ENCODE measurements around the gene UVSSA. TPM values are rescaled to one million over a fixed set of nuclear protein-coding genes. Genes with fewer than 3 reads are reported as not detected.
"Not testable (repeated sequence)": the region's sequence is repeated elsewhere in the genome, so short reads cannot be mapped to it uniquely, and the experiment has no call there.

The UVSSA gene
- total and polyA plus RNA-seq, 2 donors (not counting 1 experiment from before 2014, with no cell fraction given): 4.6 to 7.6 TPM

DNA sequence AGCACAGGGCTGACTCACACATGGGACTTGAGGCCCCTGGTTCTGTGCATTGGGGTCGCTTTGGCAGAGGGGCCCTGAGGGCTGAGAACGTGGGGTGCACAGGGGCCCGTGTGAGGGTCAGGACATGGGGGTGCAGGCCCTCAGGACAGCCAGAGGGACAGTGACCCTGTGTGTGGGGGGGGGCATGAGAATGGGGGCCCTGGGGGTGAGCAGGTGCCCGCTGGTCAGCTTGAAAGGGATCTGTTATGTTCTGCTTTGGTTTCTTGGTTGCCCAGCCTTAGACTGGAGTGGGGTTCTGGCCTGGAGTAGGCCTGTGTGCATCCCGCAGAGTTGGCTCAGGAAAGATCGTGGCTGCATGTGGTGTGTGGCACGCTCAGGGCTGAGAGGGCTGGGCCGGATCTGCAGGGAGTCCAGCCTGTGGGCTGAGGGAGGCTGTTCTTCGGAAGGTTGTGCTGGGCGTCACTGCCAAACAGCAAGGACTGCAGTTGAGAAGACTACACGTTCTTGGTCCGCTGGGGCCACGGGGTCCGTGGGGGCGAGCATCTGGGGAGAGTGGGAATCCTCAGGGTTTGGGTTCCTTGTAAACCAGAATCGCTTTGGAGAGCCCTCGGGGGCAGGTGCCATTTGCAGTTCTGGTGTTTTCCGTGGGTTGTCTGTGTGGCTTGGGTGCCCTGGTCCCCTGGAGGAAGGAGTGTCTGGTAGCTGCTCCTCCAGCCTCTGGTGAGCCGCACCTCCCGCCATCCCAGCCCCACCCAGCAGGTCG is 15.2 kb upstream of the UVSSA start:
- Histone ChIP-seq H3K27me3 (ENCODE audit: control insufficient read depth, insufficient read depth, low read length) (no peaks in the 10 kb centered on the region), H2AFZ (ENCODE audit: low read length) (no peak overlapping the region), H4K20me1 (ENCODE audit: control insufficient read depth, extremely low read depth, insufficient read depth, low read length) (no peaks in the 10 kb centered on the region), H3K79me2 (ENCODE audit: control insufficient read depth, insufficient read depth, low read length) (peaks cover 6% of the 10 kb centered on the region), H3K27ac (ENCODE audit: insufficient read depth, low read length) (no peak overlapping the region), H3K9me3 (ENCODE audit: control insufficient read depth, insufficient read depth, low read depth, low read length) (no peaks in the 10 kb centered on the region), H3K4me2 (ENCODE audit: extremely low read depth, insufficient read depth, low read length) (no peak overlapping the region), H3K36me3 (ENCODE audit: control insufficient read depth, insufficient read depth, low read length) (peaks cover 27% of the 10 kb centered on the region), H3K4me1 (ENCODE audit: control insufficient read depth, extremely low read depth, insufficient read depth, low read length) (no peaks in the 10 kb centered on the region), H3K9ac (ENCODE audit: insufficient read depth, low read length) (no peak overlapping the region), H3K4me3 (replicated peaks in 1 of 4; ENCODE audit: control extremely low read depth in 1 of 4, insufficient read depth in 1 of 4, low read depth in 3 of 4, low read length in 4 of 4) (no peak overlapping the region)
- DNase-seq (ENCODE audit: low read depth in 2 of 2): no peak
- TF ChIP-seq, protein P1, sequence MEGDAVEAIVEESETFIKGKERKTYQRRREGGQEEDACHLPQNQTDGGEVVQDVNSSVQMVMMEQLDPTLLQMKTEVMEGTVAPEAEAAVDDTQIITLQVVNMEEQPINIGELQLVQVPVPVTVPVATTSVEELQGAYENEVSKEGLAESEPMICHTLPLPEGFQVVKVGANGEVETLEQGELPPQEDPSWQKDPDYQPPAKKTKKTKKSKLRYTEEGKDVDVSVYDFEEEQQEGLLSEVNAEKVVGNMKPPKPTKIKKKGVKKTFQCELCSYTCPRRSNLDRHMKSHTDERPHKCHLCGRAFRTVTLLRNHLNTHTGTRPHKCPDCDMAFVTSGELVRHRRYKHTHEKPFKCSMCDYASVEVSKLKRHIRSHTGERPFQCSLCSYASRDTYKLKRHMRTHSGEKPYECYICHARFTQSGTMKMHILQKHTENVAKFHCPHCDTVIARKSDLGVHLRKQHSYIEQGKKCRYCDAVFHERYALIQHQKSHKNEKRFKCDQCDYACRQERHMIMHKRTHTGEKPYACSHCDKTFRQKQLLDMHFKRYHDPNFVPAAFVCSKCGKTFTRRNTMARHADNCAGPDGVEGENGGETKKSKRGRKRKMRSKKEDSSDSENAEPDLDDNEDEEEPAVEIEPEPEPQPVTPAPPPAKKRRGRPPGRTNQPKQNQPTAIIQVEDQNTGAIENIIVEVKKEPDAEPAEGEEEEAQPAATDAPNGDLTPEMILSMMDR (conservative IDR thresholded peaks at IDR 0.05 in 1 of 2, IDR thresholded peaks at IDR 0.05 in 1 of 2; ENCODE audit: low read depth in 1 of 2, low read length in 2 of 2): no peak
- TF ChIP-seq EZH2 (IDR thresholded peaks at IDR 0.05; ENCODE audit: low read length, missing control alignments): no peak

DNA sequence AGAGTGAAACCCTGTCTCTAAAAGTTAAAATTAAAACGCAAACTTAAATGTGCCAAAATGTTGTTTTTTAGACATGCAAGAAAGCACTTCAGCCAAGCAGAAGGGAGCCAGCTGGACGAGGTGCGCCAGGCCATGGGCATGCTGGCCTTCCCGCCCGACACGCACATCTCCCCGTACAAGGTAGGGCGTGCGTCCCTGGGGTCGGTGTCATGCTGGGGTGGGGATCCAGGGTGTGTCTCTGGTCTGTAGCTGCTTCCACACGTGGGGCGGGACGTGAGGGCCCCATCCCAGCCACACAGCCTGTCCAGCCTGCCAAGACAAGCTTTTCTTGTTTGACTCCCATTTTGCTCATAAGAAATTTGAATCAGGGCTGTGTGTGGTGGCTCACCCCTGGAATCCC is 14.3 kb upstream of the UVSSA start:
- no peaks in the 10 kb centered on the region for H3K9me3 ChIP-seq (ENCODE audit: control insufficient read depth, insufficient read depth, low read depth, low read length)
- no peaks in the 10 kb centered on the region for H3K27me3 ChIP-seq (ENCODE audit: control insufficient read depth, insufficient read depth, low read length)
- no peak overlapping the region for H3K9ac ChIP-seq (ENCODE audit: insufficient read depth, low read length)
- no peak overlapping the region for H3K4me3 ChIP-seq (replicated peaks in 1 of 4; ENCODE audit: control extremely low read depth in 1 of 4, insufficient read depth in 1 of 4, low read depth in 3 of 4, low read length in 4 of 4)
- H3K79me2 ChIP-seq (ENCODE audit: control insufficient read depth, insufficient read depth, low read length): peaks cover 6% of the 10 kb centered on the region
- no peaks in the 10 kb centered on the region for H4K20me1 ChIP-seq (ENCODE audit: control insufficient read depth, extremely low read depth, insufficient read depth, low read length)
- H2AFZ ChIP-seq (ENCODE audit: low read length): no peak overlapping the region
- H3K4me2 ChIP-seq (ENCODE audit: extremely low read depth, insufficient read depth, low read length): no peak overlapping the region
- no peak overlapping the region for H3K27ac ChIP-seq (ENCODE audit: insufficient read depth, low read length)
- no peak for TF ChIP-seq EZH2 (IDR thresholded peaks at IDR 0.05; ENCODE audit: low read length, missing control alignments)
- TF ChIP-seq, protein P1 (conservative IDR thresholded peaks at IDR 0.05 in 1 of 2, IDR thresholded peaks at IDR 0.05 in 1 of 2; ENCODE audit: low read depth in 1 of 2, low read length in 2 of 2): no peak
- peaks cover 33% of the 10 kb centered on the region for H3K36me3 ChIP-seq (ENCODE audit: control insufficient read depth, insufficient read depth, low read length)
- DNase-seq (ENCODE audit: low read depth in 2 of 2): no peak
- H3K4me1 ChIP-seq (ENCODE audit: control insufficient read depth, extremely low read depth, insufficient read depth, low read length): no peaks in the 10 kb centered on the region

DNA sequence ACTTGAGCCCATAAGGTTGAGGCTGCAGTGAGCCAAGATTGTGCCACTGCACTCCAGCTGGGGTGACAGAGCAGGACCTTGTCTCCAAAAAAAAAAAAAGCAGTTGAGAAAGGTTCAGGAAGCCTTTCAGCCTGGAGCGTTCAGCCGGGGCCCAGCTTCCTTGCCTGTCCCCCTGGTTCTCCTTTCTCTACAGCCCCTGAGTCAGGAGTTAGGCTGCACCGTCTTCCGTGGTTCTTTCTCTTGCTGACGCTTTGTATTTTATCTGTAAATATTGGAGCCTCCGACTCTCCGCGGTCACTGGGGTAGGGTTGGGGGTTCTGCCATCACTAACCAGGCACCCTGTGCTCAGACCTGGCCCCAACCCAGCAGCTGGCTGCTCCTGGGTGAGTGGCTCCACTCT is 13.8 kb upstream of the UVSSA start:
- Histone ChIP-seq H3K9me3 (ENCODE audit: control insufficient read depth, insufficient read depth, low read depth, low read length) (no peaks in the 10 kb centered on the region), H3K36me3 (ENCODE audit: control insufficient read depth, insufficient read depth, low read length) (peaks cover 33% of the 10 kb centered on the region), H3K4me1 (ENCODE audit: control insufficient read depth, extremely low read depth, insufficient read depth, low read length) (no peaks in the 10 kb centered on the region), H4K20me1 (ENCODE audit: control insufficient read depth, extremely low read depth, insufficient read depth, low read length) (no peaks in the 10 kb centered on the region), H3K4me2 (ENCODE audit: extremely low read depth, insufficient read depth, low read length) (no peak overlapping the region), H3K4me3 (replicated peaks in 1 of 4; ENCODE audit: control extremely low read depth in 1 of 4, insufficient read depth in 1 of 4, low read depth in 3 of 4, low read length in 4 of 4) (no peak overlapping the region), H3K27me3 (ENCODE audit: control insufficient read depth, insufficient read depth, low read length) (no peaks in the 10 kb centered on the region), H2AFZ (ENCODE audit: low read length) (no peak overlapping the region), H3K79me2 (ENCODE audit: control insufficient read depth, insufficient read depth, low read length) (peaks cover 5% of the 10 kb centered on the region), H3K9ac (ENCODE audit: insufficient read depth, low read length) (no peak overlapping the region), H3K27ac (ENCODE audit: insufficient read depth, low read length) (no peak overlapping the region)
- TF ChIP-seq, protein P1 (conservative IDR thresholded peaks at IDR 0.05 in 1 of 2, IDR thresholded peaks at IDR 0.05 in 1 of 2; ENCODE audit: low read depth in 1 of 2, low read length in 2 of 2): no peak
- no peak for TF ChIP-seq EZH2 (IDR thresholded peaks at IDR 0.05; ENCODE audit: low read length, missing control alignments)
- DNase-seq (ENCODE audit: low read depth in 2 of 2): no peak

DNA sequence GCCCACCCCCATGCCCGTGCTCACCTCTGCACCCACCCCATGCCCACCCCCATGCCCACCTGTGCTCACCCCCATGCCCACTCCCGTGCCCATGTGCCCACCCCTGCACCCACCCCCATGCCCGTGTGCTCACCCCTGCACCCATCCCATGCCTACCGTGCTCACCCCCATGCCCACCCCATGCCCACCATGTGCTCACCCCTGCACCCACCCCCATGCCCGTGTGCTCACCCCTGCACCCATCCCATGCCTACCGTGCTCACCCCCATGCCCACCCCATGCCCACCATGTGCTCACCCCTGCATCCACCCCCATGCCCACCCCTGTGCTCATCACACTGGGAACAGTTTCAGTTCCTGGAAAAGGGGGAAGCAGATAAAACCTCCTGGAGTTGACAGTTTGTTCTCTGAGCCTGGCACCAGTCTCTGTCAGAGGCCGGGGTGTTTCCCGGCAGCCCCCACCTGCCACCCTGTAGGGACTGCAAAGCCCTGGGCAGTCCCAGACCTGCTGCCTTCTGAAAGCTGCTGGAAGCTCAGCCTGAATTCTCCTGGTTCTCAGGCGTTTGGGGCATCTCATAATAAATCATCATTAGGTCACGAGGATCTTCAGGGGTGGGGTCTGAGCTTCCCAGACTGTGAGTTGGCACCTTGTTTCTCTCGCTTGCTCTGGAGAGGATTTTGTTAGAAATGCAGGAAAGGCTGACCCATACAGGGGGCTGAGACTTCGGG is 13.0 kb upstream of the UVSSA start:
- H3K4me3 ChIP-seq (replicated peaks in 1 of 4; ENCODE audit: control extremely low read depth in 1 of 4, insufficient read depth in 1 of 4, low read depth in 3 of 4, low read length in 4 of 4); H3K4me2 ChIP-seq (ENCODE audit: extremely low read depth, insufficient read depth, low read length); H3K27me3 ChIP-seq (ENCODE audit: control insufficient read depth, insufficient read depth, low read length); H3K79me2 ChIP-seq (ENCODE audit: control insufficient read depth, insufficient read depth, low read length); H3K27ac ChIP-seq (ENCODE audit: insufficient read depth, low read length); H3K9ac ChIP-seq (ENCODE audit: insufficient read depth, low read length); H2AFZ ChIP-seq (ENCODE audit: low read length); H3K9me3 ChIP-seq (ENCODE audit: control insufficient read depth, insufficient read depth, low read depth, low read length); DNase-seq (ENCODE audit: low read depth in 2 of 2); H3K4me1 ChIP-seq (ENCODE audit: control insufficient read depth, extremely low read depth, insufficient read depth, low read length); H4K20me1 ChIP-seq (ENCODE audit: control insufficient read depth, extremely low read depth, insufficient read depth, low read length): not testable (repeated sequence)
- H3K36me3 ChIP-seq (ENCODE audit: control insufficient read depth, insufficient read depth, low read length): peaks cover 32% of the 10 kb centered on the region

Data from fibroblast of lung (primary cell).